ENCODE measurements around the gene DPAGT1. TPM values are rescaled to one million over a fixed set of nuclear protein-coding genes. Genes with fewer than 3 reads are reported as not detected.

The DPAGT1 gene
- polyA plus RNA-seq, 1 experiment, result 67.4 TPM

- TF ChIP-seq CTCF (IDR thresholded peaks at IDR 0.05; ENCODE audit: insufficient read depth, low read depth, low read length), result no peak
- POLR2A ChIA-PET, result interaction anchor here (0.6 to 1.4 kb wide), 9 partner anchors 10 to 253 kb away, joined by 3 to 28 read pairs (median 6); partner anchors contain the start of gene VPS11
- Histone ChIP-seq H3K36me3 (ENCODE audit: control insufficient read depth, insufficient read depth, low read length) (peaks cover 18% of the 10 kb centered on the region), H3K27me3 (ENCODE audit: control insufficient read depth, insufficient read depth, low read length) (no peaks in the 10 kb centered on the region), H3K4me3 (ENCODE audit: low read depth, low read length) (peak within 1 kb of the TSS; percentile 78)
- CTCF ChIA-PET, result interaction anchor here (0.9 to 2.5 kb wide), 6 partner anchors 9 to 542 kb away, joined by 3 to 14 read pairs (median 3); a partner anchor contains a TSS
- DNase-seq (ENCODE audit: low read depth), result peak; percentile 74
These were observed 16.8 kb downstream of the DPAGT1 start, which contains the start of gene HMBS for GRCh38 chr11:119084663-119085436. HMBS (plus strand) TSS chr11:119084881; CDS start chr11:119085034, 153 bp downstream.

- DNase-seq (ENCODE audit: low read depth), result no peak
- no peak for TF ChIP-seq CTCF (IDR thresholded peaks at IDR 0.05; ENCODE audit: insufficient read depth, low read depth, low read length)
- peaks cover 37% of the 10 kb centered on the region for H3K36me3 ChIP-seq (ENCODE audit: control insufficient read depth, insufficient read depth, low read length)
- CTCF ChIA-PET, result no interaction called here
- no peaks in the 10 kb centered on the region for H3K27me3 ChIP-seq (ENCODE audit: control insufficient read depth, insufficient read depth, low read length)
- POLR2A ChIA-PET, result no interaction called here
- H3K4me3 ChIP-seq (ENCODE audit: low read depth, low read length), result no peak overlapping the region
These were observed 19.9 kb downstream of the DPAGT1 start for GRCh38 chr11:119081682-119082260.

- ChIA-PET CTCF (interaction anchor here (0.9 kb wide), 1 partner anchor 11 kb away, joined by 3 read pairs; the partner anchor contains the start of gene VPS11), POLR2A (no interaction called here)
- H3K36me3 ChIP-seq (ENCODE audit: control insufficient read depth, insufficient read depth, low read length), result peaks cover 39% of the 10 kb centered on the region
- H3K4me3 ChIP-seq (ENCODE audit: low read depth, low read length), result no peak overlapping the region
- H3K27me3 ChIP-seq (ENCODE audit: control insufficient read depth, insufficient read depth, low read length), result no peaks in the 10 kb centered on the region
- DNase-seq (ENCODE audit: low read depth), result no peak
- no peak for TF ChIP-seq CTCF (IDR thresholded peaks at IDR 0.05; ENCODE audit: insufficient read depth, low read depth, low read length)
These were observed 22.8 kb downstream of the DPAGT1 start for GRCh38 chr11:119078675-119079420.

GRCh38 chr11:119077839-119078238 is 23.8 kb downstream of the DPAGT1 start:
- ChIA-PET CTCF (no interaction called here), POLR2A (no interaction called here)
- TF ChIP-seq CTCF (IDR thresholded peaks at IDR 0.05; ENCODE audit: insufficient read depth, low read depth, low read length), result no peak
- DNase-seq (ENCODE audit: low read depth), result no peak
- H3K27me3 ChIP-seq (ENCODE audit: control insufficient read depth, insufficient read depth, low read length), result no peaks in the 10 kb centered on the region
- H3K4me3 ChIP-seq (ENCODE audit: low read depth, low read length), result no peak overlapping the region
- peaks cover 48% of the 10 kb centered on the region for H3K36me3 ChIP-seq (ENCODE audit: control insufficient read depth, insufficient read depth, low read length)
